H9 (cell line): ENCODE measurements around the gene CEP68. TPM values are rescaled to one million over a fixed set of nuclear protein-coding genes. Genes with fewer than 3 reads are reported as not detected.

Source experiments
- DNase-seq: peaks from one replicate; pipeline ENCODE4 v3.0.0-alpha.2; 2017
- H2AFZ ChIP-seq: one replicate; pipeline ENCODE4 v1.6.1; 2013; ENCODE audit warnings: mild to moderate bottlenecking, low read length, control low read depth, moderate library complexity
- H2AK5ac ChIP-seq: 2 replicates; pipeline ENCODE4 v1.6.1; 2013; ENCODE audit warnings: low read length, control low read depth, mixed read lengths; ENCODE audit not compliant: insufficient read length
- H2BK120ac ChIP-seq: one replicate; pipeline ENCODE4 v1.6.1; 2013; ENCODE audit warnings: low read depth, mild to moderate bottlenecking, low read length, control low read depth, inconsistent platforms; ENCODE audit not compliant: poor library complexity, severe bottlenecking
- H2BK12ac ChIP-seq: 2 replicates; pipeline ENCODE4 v1.6.1; 2013; ENCODE audit warnings: low read length, control low read depth, mixed read lengths, low read depth; ENCODE audit not compliant: insufficient read length
- H2BK15ac ChIP-seq: 2 replicates; pipeline ENCODE4 v1.6.1; 2013; ENCODE audit warnings: low read depth, low read length, control low read depth
- H2BK20ac ChIP-seq: one replicate; pipeline ENCODE4 v1.6.1; 2013; ENCODE audit warnings: low read depth, mild to moderate bottlenecking, low read length, control low read depth, inconsistent platforms; ENCODE audit not compliant: poor library complexity, severe bottlenecking
- H2BK5ac ChIP-seq: 2 replicates; pipeline ENCODE4 v1.6.1; 2013; ENCODE audit warnings: low read length, control low read depth, mixed read lengths; ENCODE audit not compliant: insufficient read length
- H3K14ac ChIP-seq: 2 replicates; pipeline ENCODE4 v1.6.1; 2013; ENCODE audit warnings: low read length, control low read depth; ENCODE audit not compliant: insufficient read depth
- H3K18ac ChIP-seq: 2 replicates; pipeline ENCODE4 v1.6.1; 2013; ENCODE audit warnings: low read depth, mild to moderate bottlenecking, mixed read lengths, low read length, control low read depth; ENCODE audit not compliant: insufficient read length
- H3K23ac ChIP-seq: 2 replicates; pipeline ENCODE4 v1.6.1; 2013; ENCODE audit warnings: low read length, control low read depth, mixed read lengths, low read depth; ENCODE audit not compliant: insufficient read length
- H3K23me2 ChIP-seq: 2 replicates; pipeline ENCODE4 v1.6.1; 2013; ENCODE audit warnings: low read depth, mild to moderate bottlenecking, mixed read lengths, low read length, control low read depth; ENCODE audit not compliant: insufficient read length, poor library complexity, severe bottlenecking
- H3K27ac ChIP-seq: 2 replicates; pipeline ENCODE4 v1.5.1; 2013; ENCODE audit warnings: low read length, control low read depth, mixed read lengths, low read depth; ENCODE audit not compliant: insufficient read length
- H3K27me3 ChIP-seq: 2 replicates; pipeline ENCODE4 v1.6.1; 2013; ENCODE audit warnings: low read length, control low read depth, inconsistent platforms; ENCODE audit not compliant: insufficient read depth
- H3K4ac ChIP-seq: 2 replicates; pipeline ENCODE4 v1.6.1; 2013; ENCODE audit warnings: low read depth, mild to moderate bottlenecking, control low read depth, inconsistent platforms, low read length, moderate library complexity
- H3K4me1 ChIP-seq: 2 replicates; pipeline ENCODE4 v1.6.1; 2013; ENCODE audit warnings: low read length, control low read depth, inconsistent platforms; ENCODE audit not compliant: insufficient read depth
- H3K4me2 ChIP-seq: 2 replicates; pipeline ENCODE4 v1.6.1; 2013; ENCODE audit warnings: low read length, control low read depth, mixed read lengths; ENCODE audit not compliant: insufficient read length, insufficient read depth
- H3K56ac ChIP-seq: 2 replicates; pipeline ENCODE4 v1.6.1; 2013; ENCODE audit warnings: low read depth, mild to moderate bottlenecking, mixed read lengths, low read length, control low read depth; ENCODE audit not compliant: insufficient read length
- H3K79me1 ChIP-seq: 2 replicates; pipeline ENCODE4 v1.6.1; 2013; ENCODE audit warnings: low read depth, mild to moderate bottlenecking, moderate library complexity, low read length, control low read depth, inconsistent platforms; ENCODE audit not compliant: insufficient read depth, poor library complexity, severe bottlenecking
- H3K79me2 ChIP-seq: 2 replicates; pipeline ENCODE4 v1.6.1; 2013; ENCODE audit warnings: low read length, control low read depth, inconsistent platforms; ENCODE audit not compliant: insufficient read depth
- H3K9ac ChIP-seq: 2 replicates; pipeline ENCODE4 v1.6.1; 2013; ENCODE audit warnings: low read length, control low read depth, mixed read lengths; ENCODE audit not compliant: insufficient read length; ENCODE audit errors: extremely low read depth
- H3K9me3 ChIP-seq: one replicate; pipeline ENCODE4 v1.6.1; 2013; ENCODE audit warnings: low read depth, low read length, inconsistent platforms; ENCODE audit not compliant: control insufficient read depth
- H3T11ph ChIP-seq: one replicate; pipeline ENCODE4 v1.6.1; 2013; ENCODE audit warnings: mild to moderate bottlenecking, low read length, control low read depth, inconsistent platforms
- H4K20me1 ChIP-seq: one replicate; pipeline ENCODE4 v1.6.1; 2013; ENCODE audit not compliant: control insufficient read depth, insufficient read length, insufficient read depth
- H4K5ac ChIP-seq: 2 replicates; pipeline ENCODE4 v1.6.1; 2013; ENCODE audit warnings: low read depth, mild to moderate bottlenecking, mixed read lengths, low read length, control low read depth; ENCODE audit not compliant: insufficient read length
- H4K8ac ChIP-seq: replicated peaks from 2 replicates; pipeline ENCODE4 v1.6.1; 2013; ENCODE audit warnings: low read length, control low read depth, mixed read lengths, low read depth; ENCODE audit not compliant: insufficient read length
- H4K91ac ChIP-seq: 2 replicates; pipeline ENCODE4 v1.6.1; 2013; ENCODE audit warnings: low read depth, mild to moderate bottlenecking, moderate library complexity, mixed read lengths, low read length, control low read depth; ENCODE audit not compliant: insufficient read length
- H3K27ac Mint-ChIP-seq, 3 experiments: 2 replicates in 2 of 3; 3 replicates in 1 of 3; pipeline ENCODE4 v1.8.0; 2020 to 2021; ENCODE audit warnings: mixed read lengths in 3 of 3, mild to moderate bottlenecking in 1 of 3, moderate library complexity in 1 of 3
- H3K27me3 Mint-ChIP-seq: 2 replicates; pipeline ENCODE4 v1.8.0; 2021; ENCODE audit warnings: low read depth, mild to moderate bottlenecking, moderate library complexity, mixed read lengths
- H3K36me3 Mint-ChIP-seq, 3 experiments: 2 replicates in 2 of 3; 3 replicates in 1 of 3; pipeline ENCODE4 v1.8.0; 2020 to 2021; ENCODE audit warnings: low read depth in 3 of 3, mixed read lengths in 3 of 3; ENCODE audit not compliant: insufficient read depth in 1 of 3
- H3K4me1 Mint-ChIP-seq, 2 experiments: 2 replicates each; pipeline ENCODE4 v1.8.0; 2020; ENCODE audit warnings: mixed read lengths in 2 of 2
- H3K4me3 Mint-ChIP-seq, 2 experiments: 2 replicates in 1 of 2; 3 replicates in 1 of 2; pipeline ENCODE4 v1.8.0; 2020 to 2021; ENCODE audit warnings: mild to moderate bottlenecking in 2 of 2, mixed read lengths in 2 of 2, moderate library complexity in 1 of 2
- H3K9me3 Mint-ChIP-seq, 2 experiments: 2 replicates in 1 of 2; 3 replicates in 1 of 2; pipeline ENCODE4 v1.8.0; 2020; ENCODE audit warnings: mild to moderate bottlenecking in 2 of 2, mixed read lengths in 2 of 2, moderate library complexity in 1 of 2
- CTCF ChIP-seq: fragments of 200-600 bp; sonication (generic); conservative IDR thresholded peaks from 3 replicates; pipeline ENCODE4 v1.8.0; 2021; ENCODE audit warnings: antibody characterized with exemption, mild to moderate bottlenecking
- WGBS: extraction: QIAGEN DNeasy Blood & Tissue Kit; methylation state at CpG from one replicate; pipeline ENCODE4 v1.1.7; 2013; ENCODE audit warnings: missing lambda C conversion rate, low lambda C conversion rate, mixed read lengths; ENCODE audit not compliant: insufficient read length; ENCODE audit errors: extremely low coverage; 5-methylcytosine and 5-hydroxymethylcytosine counted together
- total RNA-seq: library from RNA; stranded (reverse); gene quantifications from 2 replicates; pipeline ENCODE4 v1.2.1, GENCODE V29; 2021

The CEP68 gene
- total RNA-seq, 1 experiment from 2014 or later, result 20.2 TPM

GRCh38 chr2:65057391-65058052, 1.3 kb downstream of the CEP68 start:
- peaks cover 21 to 43% of the 10 kb centered on the region in 2 experiments for H3K4me1 Mint-ChIP-seq
- H2BK120ac ChIP-seq, result no peak overlapping the region
- no peak for DNase-seq
- H3K27me3 ChIP-seq, result no peaks in the 10 kb centered on the region
- H2BK15ac ChIP-seq, result no peak overlapping the region
- no peak overlapping the region; the same call in 1 of the 2 replicates for H3K4ac ChIP-seq
- no peak overlapping the region for H2AK5ac ChIP-seq
- H3K27me3 Mint-ChIP-seq, result peaks cover 8% of the 10 kb centered on the region; the same call in 1 of the 2 replicates
- H2AFZ ChIP-seq, result no peak overlapping the region
- peak overlapping the region; percentile 68 for H3T11ph ChIP-seq
- H2BK5ac ChIP-seq, result no peak overlapping the region
- peak overlapping the region in 2 of 3 experiments; percentile 40 to 53; a peak in 5 of 7 replicates for H3K27ac Mint-ChIP-seq
- H3K56ac ChIP-seq, result no peak overlapping the region
- no peak overlapping the region for H2BK12ac ChIP-seq
- peaks cover 7% of the 10 kb centered on the region for H3K79me1 ChIP-seq
- peaks cover 0 to 1% of the 10 kb centered on the region in 2 experiments; a peak in 1 of 5 replicates for H3K9me3 Mint-ChIP-seq
- no CpG with 5 or more reads among the region's 6 CpGs for WGBS
- no peak overlapping the region for H2BK20ac ChIP-seq
- H4K91ac ChIP-seq, result no peak overlapping the region
- no peak for TF ChIP-seq CTCF
- no peak overlapping the region for H3K18ac ChIP-seq
- no peak overlapping the region for H4K8ac ChIP-seq
- no peak overlapping the region for H4K5ac ChIP-seq
- no peak overlapping the region; the same call in 1 of the 2 replicates for H3K14ac ChIP-seq
- no peak overlapping the region for H3K23ac ChIP-seq
- peak overlapping the region; percentile 68 for H3K9ac ChIP-seq
- peaks cover 0 to 6% (median 0%) of the 10 kb centered on the region in 3 experiments; a peak in 6 of 7 replicates for H3K36me3 Mint-ChIP-seq
- peaks cover 10% of the 10 kb centered on the region for H3K79me2 ChIP-seq
- no peaks in the 10 kb centered on the region; the same call in 1 of the 2 replicates for H3K4me1 ChIP-seq
- peak overlapping the region; percentile 87 for H3K4me2 ChIP-seq
- peak overlapping the region; percentile 79 to 93 for H3K4me3 Mint-ChIP-seq
- H3K27ac ChIP-seq, result no peak overlapping the region
- H3K9me3 ChIP-seq, result no peaks in the 10 kb centered on the region
- H4K20me1 ChIP-seq, result no peaks in the 10 kb centered on the region
- peaks cover 6% of the 10 kb centered on the region for H3K23me2 ChIP-seq
